Mononuclear cell (primary cell): ENCODE measurements around the gene CDCP2. TPM values are rescaled to one million over a fixed set of nuclear protein-coding genes. Genes with fewer than 3 reads are reported as not detected.

Experiments
- H3K27me3 ChIP-seq: 2 replicates; pipeline ENCODE4 v1.6.0; 2011; ENCODE audit warnings: low read length, control low read depth; ENCODE audit not compliant: insufficient read depth
- H3K4me1 ChIP-seq: 2 replicates; pipeline ENCODE4 v1.5.1; 2011; ENCODE audit warnings: mild to moderate bottlenecking, low read length, control low read depth; ENCODE audit not compliant: insufficient read depth
- H3K4me3 ChIP-seq: 2 replicates; pipeline ENCODE4 v1.5.1; 2011; ENCODE audit warnings: mild to moderate bottlenecking, low read length, moderate library complexity
- H3K9me3 ChIP-seq: 2 replicates; pipeline ENCODE4 v1.5.1; 2011; ENCODE audit warnings: low read depth, mild to moderate bottlenecking, control low read depth, low read length
- total RNA-seq: library from RNA; depleted of rRNA; stranded (reverse); fragments of >200 nt; gene quantifications from one replicate; pipeline ENCODE4 v1.2.3, GENCODE V29; 2012

Gene CDCP2
- total RNA-seq, 1 donor: 0.10 TPM

GRCh38 chr1:54135436-54136120 is 17.2 kb downstream of the CDCP2 start:
- Histone ChIP-seq H3K4me3 (no peak overlapping the region), H3K4me1 (no peaks in the 10 kb centered on the region), H3K9me3 (no peaks in the 10 kb centered on the region), H3K27me3 (no peaks in the 10 kb centered on the region)

- Histone ChIP-seq H3K27me3 (no peaks in the 10 kb centered on the region), H3K9me3 (no peaks in the 10 kb centered on the region), H3K4me1 (no peaks in the 10 kb centered on the region), H3K4me3 (no peak overlapping the region)
Observed at GRCh38 chr1:54134295-54134694, 18.5 kb downstream of the CDCP2 start.

- no peaks in the 10 kb centered on the region for H3K27me3 ChIP-seq
- no peaks in the 10 kb centered on the region for H3K9me3 ChIP-seq
- no peak overlapping the region for H3K4me3 ChIP-seq
- no peaks in the 10 kb centered on the region for H3K4me1 ChIP-seq
Observed at GRCh38 chr1:54132495-54132894, 20.3 kb downstream of the CDCP2 start.

GRCh38 chr1:54131419-54131818 is 21.4 kb downstream of the CDCP2 start:
- H3K4me1 ChIP-seq: no peaks in the 10 kb centered on the region
- H3K27me3 ChIP-seq: no peaks in the 10 kb centered on the region
- no peaks in the 10 kb centered on the region for H3K9me3 ChIP-seq

GRCh38 chr1:54129858-54130257 is 22.9 kb downstream of the CDCP2 start:
- Histone ChIP-seq H3K27me3 (no peaks in the 10 kb centered on the region), H3K4me1 (no peaks in the 10 kb centered on the region), H3K4me3 (no peak overlapping the region), H3K9me3 (no peaks in the 10 kb centered on the region)

More at GRCh38 chr1:54131419-54131818, 21.4 kb downstream of the CDCP2 start:
- no peak overlapping the region for H3K4me3 ChIP-seq

- Histone ChIP-seq H3K4me3 (no peak overlapping the region), H3K9me3 (no peaks in the 10 kb centered on the region), H3K4me1 (no peaks in the 10 kb centered on the region), H3K27me3 (no peaks in the 10 kb centered on the region)
Observed at GRCh38 chr1:54127594-54128300, 25.1 kb downstream of the CDCP2 start.

- no peak overlapping the region for H3K4me3 ChIP-seq
- no peaks in the 10 kb centered on the region for H3K27me3 ChIP-seq
- no peaks in the 10 kb centered on the region for H3K9me3 ChIP-seq
- peaks cover 6% of the 10 kb centered on the region for H3K4me1 ChIP-seq
Observed at GRCh38 chr1:54126271-54126815, 26.5 kb downstream of the CDCP2 start.

GRCh38 chr1:54125386-54126070 is 27.3 kb downstream of the CDCP2 start:
- H3K9me3 ChIP-seq: no peaks in the 10 kb centered on the region
- no peak overlapping the region for H3K4me3 ChIP-seq
- H3K4me1 ChIP-seq: peaks cover 8% of the 10 kb centered on the region
- no peaks in the 10 kb centered on the region for H3K27me3 ChIP-seq

GRCh38 chr1:54124906-54125305 is 27.9 kb downstream of the CDCP2 start:
- H3K4me3 ChIP-seq: no peak overlapping the region
- peaks cover 8% of the 10 kb centered on the region for H3K4me1 ChIP-seq
- H3K27me3 ChIP-seq: no peaks in the 10 kb centered on the region
- no peaks in the 10 kb centered on the region for H3K9me3 ChIP-seq

GRCh38 chr1:54124472-54124871 is 28.3 kb downstream of the CDCP2 start:
- H3K4me3 ChIP-seq: no peak overlapping the region
- H3K4me1 ChIP-seq: peaks cover 8% of the 10 kb centered on the region

GRCh38 chr1:54122992-54123391 is 29.8 kb downstream of the CDCP2 start:
- Histone ChIP-seq H3K9me3 (no peaks in the 10 kb centered on the region), H3K27me3 (no peaks in the 10 kb centered on the region), H3K4me3 (no peak overlapping the region), H3K4me1 (peaks cover 8% of the 10 kb centered on the region)

More at GRCh38 chr1:54124472-54124871, 28.3 kb downstream of the CDCP2 start:
- no peaks in the 10 kb centered on the region for H3K27me3 ChIP-seq
- no peaks in the 10 kb centered on the region for H3K9me3 ChIP-seq

- Histone ChIP-seq H3K9me3 (no peaks in the 10 kb centered on the region), H3K4me1 (peaks cover 8% of the 10 kb centered on the region), H3K27me3 (no peaks in the 10 kb centered on the region), H3K4me3 (no peak overlapping the region)
Observed at GRCh38 chr1:54122135-54122751, 30.6 kb downstream of the CDCP2 start.

- H3K4me1 ChIP-seq: peaks cover 8% of the 10 kb centered on the region
- H3K4me3 ChIP-seq: no peak overlapping the region
- no peaks in the 10 kb centered on the region for H3K9me3 ChIP-seq
- no peaks in the 10 kb centered on the region for H3K27me3 ChIP-seq
Observed at GRCh38 chr1:54121482-54122134, 31.2 kb downstream of the CDCP2 start.

- H3K9me3 ChIP-seq: no peaks in the 10 kb centered on the region
- H3K4me3 ChIP-seq: no peak overlapping the region
- peaks cover 8% of the 10 kb centered on the region for H3K4me1 ChIP-seq
- H3K27me3 ChIP-seq: no peaks in the 10 kb centered on the region
Observed at GRCh38 chr1:54120698-54121481, 31.9 kb downstream of the CDCP2 start.
